GM20000 (cell line): ENCODE results near the gene CEP350.

Source experiments
- DNase-seq: peaks from one replicate; pipeline ENCODE4 v3.0.0; 2012; ENCODE audit warnings: low spot score
- TF ChIP-seq, protein P1 (sequence below): IDR thresholded peaks from 2 replicates; pipeline ENCODE4 v1.5.1; 2012; ENCODE audit warnings: mild to moderate bottlenecking, control low read depth; ENCODE audit errors: extremely low read depth, missing control alignments

CEP350 gene

GRCh38 chr1:180144659-180145357 is 190.2 kb downstream of the CEP350 start:
- no peak for DNase-seq
- TF ChIP-seq, protein P1, sequence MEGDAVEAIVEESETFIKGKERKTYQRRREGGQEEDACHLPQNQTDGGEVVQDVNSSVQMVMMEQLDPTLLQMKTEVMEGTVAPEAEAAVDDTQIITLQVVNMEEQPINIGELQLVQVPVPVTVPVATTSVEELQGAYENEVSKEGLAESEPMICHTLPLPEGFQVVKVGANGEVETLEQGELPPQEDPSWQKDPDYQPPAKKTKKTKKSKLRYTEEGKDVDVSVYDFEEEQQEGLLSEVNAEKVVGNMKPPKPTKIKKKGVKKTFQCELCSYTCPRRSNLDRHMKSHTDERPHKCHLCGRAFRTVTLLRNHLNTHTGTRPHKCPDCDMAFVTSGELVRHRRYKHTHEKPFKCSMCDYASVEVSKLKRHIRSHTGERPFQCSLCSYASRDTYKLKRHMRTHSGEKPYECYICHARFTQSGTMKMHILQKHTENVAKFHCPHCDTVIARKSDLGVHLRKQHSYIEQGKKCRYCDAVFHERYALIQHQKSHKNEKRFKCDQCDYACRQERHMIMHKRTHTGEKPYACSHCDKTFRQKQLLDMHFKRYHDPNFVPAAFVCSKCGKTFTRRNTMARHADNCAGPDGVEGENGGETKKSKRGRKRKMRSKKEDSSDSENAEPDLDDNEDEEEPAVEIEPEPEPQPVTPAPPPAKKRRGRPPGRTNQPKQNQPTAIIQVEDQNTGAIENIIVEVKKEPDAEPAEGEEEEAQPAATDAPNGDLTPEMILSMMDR = no peak

DNA sequence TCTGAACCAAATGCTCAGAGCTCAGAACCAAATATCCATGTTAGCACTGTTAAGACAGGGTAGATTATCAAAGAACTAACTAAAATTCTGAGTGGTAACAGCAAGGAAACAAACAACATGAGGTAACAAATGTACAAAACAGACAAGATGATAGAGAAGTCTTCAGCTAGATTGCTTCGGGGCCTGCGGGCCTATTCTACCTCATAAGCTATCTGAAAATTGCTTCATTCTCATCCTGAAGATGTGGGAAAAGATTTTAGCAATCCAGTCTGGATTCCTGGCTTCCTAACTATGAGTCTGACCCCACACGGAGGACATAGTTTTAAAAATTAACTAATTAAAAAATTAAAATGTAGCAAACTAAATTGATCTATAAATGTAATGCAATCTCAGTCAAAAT is 190.8 kb downstream of the CEP350 start:
- TF ChIP-seq, protein P1 = no peak
- no peak for DNase-seq

DNA sequence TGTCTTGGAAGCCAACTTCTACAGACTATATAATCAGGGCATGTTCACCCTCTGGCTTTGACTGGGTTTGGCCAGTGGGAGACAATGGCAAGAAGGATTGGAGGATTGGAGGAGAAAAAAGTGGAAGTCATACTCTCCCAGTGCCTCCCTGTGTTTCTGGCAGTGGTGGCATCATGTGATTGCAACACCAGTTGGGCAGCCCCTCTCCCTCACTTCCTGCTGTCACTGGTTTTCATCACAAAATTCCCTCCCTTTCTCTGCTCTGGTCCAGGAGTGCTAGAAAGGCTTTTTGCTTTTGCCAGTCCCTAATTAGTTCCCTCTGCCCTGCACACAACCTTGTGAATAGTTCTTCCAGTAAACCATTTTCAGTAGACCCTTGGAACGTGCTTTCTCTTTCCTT is 196.4 kb downstream of the CEP350 start:
- no peak for DNase-seq
- TF ChIP-seq, protein P1 = no peak

DNA sequence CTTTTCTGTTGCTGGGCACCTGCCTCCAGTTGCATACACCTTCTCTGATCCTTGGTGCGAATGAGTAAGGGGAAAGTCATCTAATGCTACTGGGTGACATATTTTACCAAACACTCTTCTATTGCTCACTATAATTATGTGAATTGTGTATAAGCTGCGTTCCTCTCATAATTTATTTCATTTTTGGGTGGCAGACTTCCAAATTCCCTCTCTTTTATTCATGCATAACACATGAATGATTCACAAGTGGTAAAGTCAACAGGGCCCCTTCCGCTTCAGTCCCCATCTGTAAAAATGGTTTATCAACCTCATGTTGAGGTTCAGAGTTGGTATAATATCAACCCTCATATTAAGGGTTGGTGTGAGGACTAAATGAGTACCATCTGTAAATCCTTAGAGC is 196.9 kb downstream of the CEP350 start:
- TF ChIP-seq, protein P1 = no peak
- DNase-seq = no peak

DNA sequence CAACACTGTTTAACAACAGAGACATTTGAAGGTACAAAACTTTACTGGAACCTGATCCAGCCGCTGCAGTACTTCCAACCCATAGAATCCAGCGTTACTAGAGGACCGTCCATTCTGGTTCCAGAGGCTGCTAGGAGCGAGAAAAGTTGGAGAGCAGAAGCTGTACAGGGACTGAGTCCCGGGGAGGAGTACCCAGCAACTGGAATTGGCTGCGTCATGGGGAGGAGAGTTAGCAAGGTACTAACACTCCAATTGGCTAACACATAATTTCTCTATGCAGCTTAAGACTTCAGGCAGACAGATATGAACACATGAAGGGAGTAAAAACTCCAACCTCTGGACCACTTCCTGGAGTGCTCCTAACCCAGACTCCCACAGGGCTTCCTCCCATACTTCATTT is 198.0 kb downstream of the CEP350 start:
- TF ChIP-seq, protein P1 = no peak
- DNase-seq = no peak

GRCh38 chr1:180153032-180153431 is 198.4 kb downstream of the CEP350 start:
- TF ChIP-seq, protein P1 = no peak
- no peak for DNase-seq

DNA sequence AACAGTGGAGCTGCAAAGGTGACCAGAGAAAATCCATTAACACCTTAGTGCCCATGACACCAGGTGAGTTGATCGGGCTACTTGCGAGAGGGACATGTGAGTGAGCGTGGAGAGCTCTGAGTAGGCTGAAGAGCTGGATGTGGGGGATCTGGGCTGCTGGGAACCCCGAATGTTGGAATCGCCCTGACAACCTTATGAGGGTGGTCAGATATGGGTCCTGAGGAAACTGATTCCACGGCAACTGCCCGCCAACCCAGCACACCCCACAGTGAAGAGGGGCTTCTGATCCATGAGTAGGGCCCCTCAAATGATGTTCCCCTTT is 199.4 kb downstream of the CEP350 start:
- DNase-seq = no peak
- TF ChIP-seq, protein P1 = no peak
